SK-N-MC (cell line): ENCODE data around the gene SYNGR1.

ENCODE experiments used
- EZH2 ChIP-seq: fragments of 200-600 bp; sonication (generic); IDR thresholded peaks from one replicate; pipeline ENCODE4 v1.6.1; 2017; ENCODE audit warnings: antibody characterized with exemption
- POLR2AphosphoS5 ChIP-seq: IDR thresholded peaks from 2 replicates; pipeline ENCODE4 v1.6.1; 2012; ENCODE audit warnings: mild to moderate bottlenecking, low read depth, low read length, borderline replicate concordance

- TF ChIP-seq POLR2AphosphoS5 (no peak), EZH2 (no peak)
Measured at GRCh38 chr22:39362932-39363331, 13.1 kb downstream of the SYNGR1 start.
